Keratinocyte (primary cell): ENCODE measurements around the gene CHN2.

Experiments used
- CTCF ChIP-seq, 3 experiments: IDR thresholded peaks in 1 of 3; conservative IDR thresholded peaks in 1 of 3; optimal IDR thresholded peaks in 1 of 3; 2 replicates in 2 of 3; 3 replicates in 1 of 3; pipeline versions ENCODE3 to v1.5.1; 2011; ENCODE audit warnings: low read length in 3 of 3, mild to moderate bottlenecking in 3 of 3, moderate library complexity in 2 of 3, control low read depth in 1 of 3, inconsistent platforms in 1 of 3; ENCODE audit not compliant: insufficient read depth in 2 of 3; ENCODE audit errors: extremely low read depth in 1 of 3
- EZH2 ChIP-seq: IDR thresholded peaks from one replicate; pipeline ENCODE4 v1.6.1; 2012; ENCODE audit warnings: inconsistent platforms, mild to moderate bottlenecking, low read length, moderate library complexity

GRCh38 chr7:29230871-29231345 lies 36.3 kb downstream of the CHN2 start:
- TF ChIP-seq EZH2 (no peak), CTCF (optimal IDR thresholded peaks at IDR 0.05 in 1 of 3, IDR thresholded peaks at IDR 0.05 in 1 of 3, conservative IDR thresholded peaks at IDR 0.05 in 1 of 3; ENCODE audit: extremely low read depth in 1 of 3, insufficient read depth in 2 of 3, low read length in 3 of 3) (no peak)
